Tibial nerve (tissue), 4 donors: ENCODE measurements around the gene CACNA2D2. TPM values are rescaled to one million over a fixed set of nuclear protein-coding genes. Genes with fewer than 3 reads are reported as not detected.

ENCODE experiments used
- DNase-seq, 2 donors: peaks; one replicate each; pipeline ENCODE4 v3.0.0-alpha.2; 2019; ENCODE audit warnings: low spot score in 2 of 2
- H3K27ac ChIP-seq, 4 donors: fragments of 200-600 bp; sonication (generic) in 3 of 4; one replicate each; pipeline ENCODE4 v1.5.1; 2017 to 2019; ENCODE audit warnings: mild to moderate bottlenecking in 1 of 4
- H3K27me3 ChIP-seq, 2 donors: fragments of 200-600 bp; sonication (generic) in 1 of 2; one replicate each; pipeline versions ENCODE4 v1.5.1 to v1.6.0; 2017 to 2019
- H3K36me3 ChIP-seq, 3 donors: fragments of 200-600 bp; sonication (generic); one replicate each; pipeline ENCODE4 v1.5.1; 2018 to 2019
- H3K4me1 ChIP-seq, 4 donors: fragments of 200-600 bp; sonication (generic) in 3 of 4; one replicate each; pipeline ENCODE4 v1.5.1; 2017 to 2019
- H3K4me3 ChIP-seq, 4 donors: fragments of 200-600 bp; sonication (generic) in 3 of 4; one replicate each; pipeline ENCODE4 v1.5.1; 2017 to 2019; ENCODE audit warnings: mild to moderate bottlenecking in 1 of 4, moderate library complexity in 1 of 4
- H3K9me3 ChIP-seq, 4 donors: fragments of 200-600 bp; sonication (generic) in 3 of 4; one replicate each; pipeline ENCODE4 v1.5.1; 2017 to 2019
- CTCF ChIP-seq, 5 experiments: fragments of 200-600 bp in 3 of 5; fragments of 450-650 bp in 2 of 5; sonication (generic) in 3 of 5; IDR thresholded peaks; one replicate each; pipeline ENCODE4 v1.5.1; 2016 to 2019; ENCODE audit warnings: antibody characterized with exemption in 5 of 5, mild to moderate bottlenecking in 3 of 5, moderate library complexity in 2 of 5
- EP300 ChIP-seq, 2 donors: sonication (generic); formaldehyde crosslinking; IDR thresholded peaks; one replicate each; pipeline ENCODE4 v1.6.1; 2017; ENCODE audit warnings: antibody characterized with exemption in 2 of 2, mild to moderate bottlenecking in 1 of 2
- POLR2A ChIP-seq, 2 donors: fragments of 450-650 bp; IDR thresholded peaks; one replicate each; pipeline ENCODE4 v1.6.1; 2017; ENCODE audit warnings: antibody characterized with exemption in 2 of 2, mild to moderate bottlenecking in 2 of 2, moderate library complexity in 2 of 2
- WGBS, 2 donors: methylation state at CpG; one replicate each; pipeline ENCODE4 v1.1.5; 2018; 5-methylcytosine and 5-hydroxymethylcytosine counted together
- total RNA-seq, 4 donors: library from RNA; depleted of rRNA; stranded (reverse); fragments of >200 nt; gene quantifications; one replicate each; pipeline ENCODE4 v1.1.0, GENCODE V29; 2016

The CACNA2D2 gene
- total RNA-seq, 4 donors from 2014 or later, result 0.84 to 2.0 (median 1.2) TPM

DNA sequence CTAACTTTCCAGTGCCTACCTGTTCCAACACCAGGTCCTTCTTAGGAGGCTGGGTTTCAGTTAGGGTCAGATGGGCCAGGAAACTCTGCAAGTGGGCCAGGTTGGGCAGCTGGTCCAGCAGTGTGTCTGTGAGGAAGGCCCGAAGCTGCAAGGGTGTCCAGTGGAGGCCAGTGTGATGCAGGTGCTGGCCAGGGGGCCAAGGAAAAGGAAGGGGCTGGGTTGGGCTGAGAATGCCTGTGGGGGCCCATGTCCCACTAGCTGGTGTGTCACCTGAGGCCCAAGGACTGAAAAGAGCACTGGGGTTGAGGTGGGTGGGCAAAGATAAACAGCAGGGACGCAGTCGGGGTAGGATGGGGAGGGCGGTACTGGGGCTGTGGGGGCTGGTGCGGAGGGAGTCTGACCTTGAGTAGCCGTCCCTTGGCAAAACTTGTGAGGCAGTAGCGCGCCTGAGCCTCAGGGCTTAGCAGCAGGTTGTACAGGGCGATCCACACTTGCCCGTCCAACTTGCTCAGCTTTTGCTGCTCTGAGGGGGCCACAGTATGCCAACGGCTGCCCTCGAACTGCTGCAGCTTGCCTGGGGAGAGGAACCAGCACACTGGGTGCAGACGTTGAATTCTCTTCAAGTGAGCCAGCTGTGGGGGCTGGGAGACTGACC, 161.3 kb downstream of the CACNA2D2 start:
- no peak for DNase-seq
- H3K27ac ChIP-seq, result peak overlapping the region in 1 of 4 donors; percentile 98
- WGBS, 2 donors, result 84 to 87% methylated on average over 13 of the region's 13 CpGs
- TF ChIP-seq CTCF (IDR thresholded peaks at IDR 0.05) (no peak), EP300 (IDR thresholded peaks at IDR 0.05) (no peak), POLR2A (IDR thresholded peaks at IDR 0.05) (no peak)
- peak overlapping the region in 1 of 4 donors; percentile 68 for H3K4me3 ChIP-seq
- no peaks in the 10 kb centered on the region for H3K36me3 ChIP-seq
- H3K4me1 ChIP-seq, result peaks cover 0 to 66% (median 30%) of the 10 kb centered on the region in 4 donors
- no peaks in the 10 kb centered on the region for H3K27me3 ChIP-seq
- H3K9me3 ChIP-seq, result no peaks in the 10 kb centered on the region

- DNase-seq, result no peak
- TF ChIP-seq POLR2A (IDR thresholded peaks at IDR 0.05) (no peak), EP300 (IDR thresholded peaks at IDR 0.05) (no peak), CTCF (IDR thresholded peaks at IDR 0.05) (no peak)
- Histone ChIP-seq H3K4me3 (peak overlapping the region; percentile 47 to 68 (median 60)), H3K27me3 (no peaks in the 10 kb centered on the region), H3K9me3 (no peaks in the 10 kb centered on the region), H3K27ac (peak overlapping the region in 3 of 4 donors; percentile 97 to 100 (median 98)), H3K36me3 (no peaks in the 10 kb centered on the region), H3K4me1 (peaks cover 0 to 63% (median 30%) of the 10 kb centered on the region in 4 donors)
- 92 to 94% methylated on average over 9 of the region's 9 CpGs for WGBS, 2 donors
Measured at GRCh38 chr3:50341537-50341936, 161.9 kb downstream of the CACNA2D2 start.

DNA sequence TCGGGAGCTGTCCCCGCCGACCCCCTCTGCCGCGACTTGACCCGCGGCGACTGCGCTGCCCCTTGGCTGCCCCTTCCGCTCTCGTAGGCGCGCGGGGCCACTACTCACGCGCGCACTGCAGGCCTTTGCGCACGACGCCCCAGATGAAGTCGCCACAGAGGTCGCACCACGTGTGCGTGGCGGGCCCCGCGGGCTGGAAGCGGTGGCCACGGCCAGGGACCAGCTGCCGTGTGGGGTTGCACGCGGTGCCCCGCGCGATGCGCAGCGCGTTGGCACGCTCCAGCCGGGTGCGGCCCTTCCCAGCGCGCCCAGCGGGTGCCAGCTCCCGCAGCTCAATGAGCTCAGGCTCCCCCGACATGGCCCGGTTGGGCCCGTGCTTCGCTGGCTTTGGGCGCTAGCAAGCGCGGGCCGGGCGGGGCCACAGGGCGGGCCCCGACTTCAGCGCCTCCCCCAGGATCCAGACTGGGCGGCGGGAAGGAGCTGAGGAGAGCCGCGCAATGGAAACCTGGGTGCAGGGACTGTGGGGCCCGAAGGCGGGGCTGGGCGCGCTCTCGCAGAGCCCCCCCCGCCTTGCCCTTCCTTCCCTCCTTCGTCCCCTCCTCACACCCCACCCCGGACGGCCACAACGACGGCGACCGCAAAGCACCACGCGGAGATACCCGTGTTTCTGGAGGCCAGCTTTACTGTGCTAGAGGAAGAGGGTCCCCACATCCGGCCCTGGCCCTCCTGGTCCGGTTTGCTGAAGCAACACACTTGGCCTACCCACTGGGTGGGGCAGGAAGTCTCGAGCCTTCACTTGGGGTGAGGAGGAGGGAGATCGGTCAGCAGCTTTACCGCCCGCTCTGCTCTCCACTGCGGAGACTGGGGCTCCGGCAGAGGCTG, 162.7 kb downstream of the CACNA2D2 start, which contains the start of gene RASSF1:
Gene RASSF1 (minus strand): TSS at position 389 of the 882 bp plus-strand sequence. CDS start 31 bp downstream, at position 358.
- peaks cover 0 to 67% (median 38%) of the 10 kb centered on the region in 4 donors for H3K4me1 ChIP-seq
- H3K27me3 ChIP-seq, result no peaks in the 10 kb centered on the region
- peak within 1 kb of the TSS; percentile 63 to 100 (median 98) for H3K27ac ChIP-seq
- H3K36me3 ChIP-seq, result no peaks in the 10 kb centered on the region
- DNase-seq, result peak; percentile 71 to 76
- TF ChIP-seq CTCF (IDR thresholded peaks at IDR 0.05) (no peak), POLR2A (IDR thresholded peaks at IDR 0.05) (peak; percentile 67 to 91), EP300 (IDR thresholded peaks at IDR 0.05) (peak in 1 of 2 donors; percentile 70)
- H3K4me3 ChIP-seq, result peak within 1 kb of the TSS; percentile 47 to 68 (median 60)
- 1 to 3% methylated on average over 42 to 53 of the region's 85 CpGs for WGBS, 2 donors
- H3K9me3 ChIP-seq, result no peaks in the 10 kb centered on the region

- no peaks in the 10 kb centered on the region for H3K36me3 ChIP-seq
- TF ChIP-seq POLR2A (IDR thresholded peaks at IDR 0.05), result no peak
- TF ChIP-seq CTCF (IDR thresholded peaks at IDR 0.05), result no peak
- TF ChIP-seq EP300 (IDR thresholded peaks at IDR 0.05), result no peak
- H3K27ac ChIP-seq, result peak overlapping the region; percentile 63 to 100 (median 98)
- no peaks in the 10 kb centered on the region for H3K27me3 ChIP-seq
- H3K4me1 ChIP-seq, result peaks cover 0 to 67% (median 40%) of the 10 kb centered on the region in 4 donors
- H3K4me3 ChIP-seq, result peak overlapping the region; percentile 47 to 68 (median 60)
- DNase-seq, result no peak
- WGBS, 2 donors, result 17 to 27% methylated on average over 9 of the region's 9 CpGs
- H3K9me3 ChIP-seq, result no peaks in the 10 kb centered on the region
Measured at GRCh38 chr3:50340147-50340447, 163.3 kb downstream of the CACNA2D2 start.
